Endothelial cell of umbilical vein (primary cell): Measurements from ENCODE around the gene ITSN1. TPM values are rescaled to one million over a fixed set of nuclear protein-coding genes. Genes with fewer than 3 reads are reported as not detected.

Source experiments
- BruUV-seq: library from RNA; stranded (reverse); fragments of 400-500 nt; replicated peaks from 2 replicates; lab custom pipeline; 2021; lab: Mats Ljungman, UMichigan
- CTCF ChIA-PET: fragments of 300-600, 350-600 bp; sonication (Branson Sonifier 250); formaldehyde crosslinking; loops from one replicate; lab custom pipeline; 2021; ENCODE audit warnings: antibody characterized with exemption, inconsistent platforms; lab: Charles Lee
- POLR2A ChIA-PET: fragments of 300-600, 350-600 bp; sonication (Branson Sonifier 250); formaldehyde crosslinking; loops from one replicate; lab custom pipeline; 2021; ENCODE audit warnings: antibody characterized with exemption, inconsistent platforms; lab: Charles Lee
- DNase-seq: peaks from one replicate; pipeline ENCODE4 v3.0.0-alpha.2; 2011; ENCODE audit warnings: low read depth, low spot score
- FAIRE-seq: peaks from 2 replicates; lab custom pipeline; 2011; peaks lifted over from hg19 to GRCh38; lab: Jason Lieb, UNC
- H2AFZ ChIP-seq: 2 replicates; pipeline ENCODE4 v1.6.0; 2012; ENCODE audit warnings: low read depth, low read length, control low read depth, inconsistent platforms
- H3K27ac ChIP-seq: 2 replicates; pipeline ENCODE4 v1.5.1; 2011; ENCODE audit warnings: low read depth, mild to moderate bottlenecking, control low read depth, low read length, moderate library complexity; ENCODE audit not compliant: insufficient read depth
- H3K27me3 ChIP-seq, 2 experiments: 2 replicates each; pipeline versions ENCODE4 v1.6.0 to v1.6.1; 2011; ENCODE audit warnings: low read length in 2 of 2, mixed read lengths in 1 of 2; ENCODE audit not compliant: control insufficient read depth in 2 of 2, insufficient read depth in 2 of 2
- H3K36me3 ChIP-seq, 2 experiments: 2 replicates in 1 of 2; 3 replicates in 1 of 2; pipeline ENCODE4 v1.5.1; 2011; ENCODE audit warnings: low read length in 2 of 2, mild to moderate bottlenecking in 1 of 2, moderate library complexity in 1 of 2; ENCODE audit not compliant: control insufficient read depth in 2 of 2, insufficient read depth in 2 of 2; ENCODE audit errors: extremely low read depth in 1 of 2
- H3K4me1 ChIP-seq: 3 replicates; pipeline ENCODE4 v1.5.1; 2011; ENCODE audit warnings: mild to moderate bottlenecking, low read length; ENCODE audit not compliant: control insufficient read depth, insufficient read depth; ENCODE audit errors: extremely low read depth
- H3K4me2 ChIP-seq: 2 replicates; pipeline ENCODE4 v1.6.1; 2011; ENCODE audit warnings: low read length, control low read depth, mixed read lengths; ENCODE audit not compliant: insufficient read depth
- H3K4me3 ChIP-seq, 3 experiments: fragments of 200-600 bp in 1 of 3; sonication (generic), shearing (Covaris generic) in 1 of 3; replicated peaks in 1 of 3; 2 replicates each; pipeline ENCODE4 v1.5.1; 2011 to 2016; ENCODE audit warnings: control low read depth in 3 of 3, low read length in 3 of 3, mild to moderate bottlenecking in 2 of 3, inconsistent platforms in 1 of 3, low read depth in 1 of 3, moderate library complexity in 1 of 3; ENCODE audit not compliant: insufficient read depth in 1 of 3
- H3K79me2 ChIP-seq: 2 replicates; pipeline ENCODE4 v1.6.0; 2012; ENCODE audit warnings: low read length, inconsistent platforms; ENCODE audit not compliant: control insufficient read depth, insufficient read depth
- H3K9ac ChIP-seq: replicated peaks from 2 replicates; pipeline ENCODE3; 2011; ENCODE audit warnings: low read length, control low read depth; ENCODE audit not compliant: insufficient read depth; ENCODE audit errors: extremely low read depth
- H3K9me1 ChIP-seq: replicated peaks from 3 replicates; pipeline ENCODE4 v1.6.0; 2011; ENCODE audit warnings: mild to moderate bottlenecking, low read length; ENCODE audit not compliant: control insufficient read depth, insufficient read depth; ENCODE audit errors: extremely low read depth
- H3K9me3 ChIP-seq: replicated peaks from 2 replicates; pipeline ENCODE4 v1.5.1; 2012; ENCODE audit warnings: low read length, inconsistent platforms; ENCODE audit not compliant: control insufficient read depth, insufficient read depth
- H4K20me1 ChIP-seq: replicated peaks from 2 replicates; pipeline ENCODE3; 2011; ENCODE audit warnings: mild to moderate bottlenecking, low read length; ENCODE audit not compliant: control insufficient read depth, insufficient read depth; ENCODE audit errors: extremely low read depth
- EZH2 ChIP-seq: IDR thresholded peaks from 2 replicates; pipeline ENCODE4 v1.6.1; 2012; ENCODE audit warnings: borderline replicate concordance, low read depth, mild to moderate bottlenecking, moderate library complexity, low read length, inconsistent platforms; ENCODE audit not compliant: severe bottlenecking
- FOS ChIP-seq: IDR thresholded peaks from 2 replicates; pipeline ENCODE4 v1.6.1; 2011; ENCODE audit warnings: mild to moderate bottlenecking, low read length, moderate library complexity, borderline replicate concordance; ENCODE audit not compliant: insufficient read depth
- GATA2 ChIP-seq: IDR thresholded peaks from 2 replicates; pipeline ENCODE4 v1.7.0; 2011; ENCODE audit warnings: low read depth, mild to moderate bottlenecking, moderate library complexity, mixed read lengths, low read length; ENCODE audit not compliant: insufficient read length, insufficient read depth
- JUN ChIP-seq: IDR thresholded peaks from 2 replicates; pipeline ENCODE4 v1.6.1; 2011; ENCODE audit warnings: borderline replicate concordance, low read depth; ENCODE audit not compliant: insufficient read length, insufficient read depth
- MYC ChIP-seq: IDR thresholded peaks from one replicate; pipeline ENCODE4 v1.6.1; 2011; ENCODE audit warnings: mild to moderate bottlenecking, low read depth, low read length
- POLR2A ChIP-seq: IDR thresholded peaks from 2 replicates; pipeline ENCODE4 v1.6.1; 2012; ENCODE audit warnings: low read depth, mild to moderate bottlenecking, control low read depth, low read length
- POLR2AphosphoS5 ChIP-seq: IDR thresholded peaks from 2 replicates; pipeline ENCODE4 v1.6.1; 2012; ENCODE audit warnings: low read depth, mild to moderate bottlenecking, control low read depth, low read length, moderate library complexity; ENCODE audit not compliant: insufficient read depth
- dilution Hi-C: fragments of 300-500 bp; cut with MboI; formaldehyde crosslinking; loops from one replicate; pipeline ENCODE4 v1.15.0; 2019; ENCODE audit warnings: low sequenced_read_pairs; ENCODE audit not compliant: extremely low pct_ligation_motif_present
- intact Hi-C: fragments of 100-400 bp; cut with micrococcal nuclease; formaldehyde crosslinking; loops from one replicate; pipeline ENCODE4 v1.10.0; 2022
- polyA plus RNA-seq, 4 experiments: library from polyadenylated mRNA; depleted of rRNA in 3 of 4; stranded (reverse) in 3 of 4; unstranded in 1 of 4; fragments of >200 nt; gene quantifications; 2 replicates each; pipeline versions ENCODE4 v1.2.1 to v1.2.3, GENCODE V29; 2011 to 2012; ENCODE audit warnings: missing spikeins in 1 of 4
- total RNA-seq: library from RNA; stranded (reverse); gene quantifications from 2 replicates; pipeline ENCODE4 v1.2.3, GENCODE V29; 2021
- TF ChIP-seq, protein P1 (sequence below), 2 donors: IDR thresholded peaks; 1 replicate in 1 of 2; 2 replicates in 1 of 2; pipeline ENCODE4 v1.5.1; 2011; ENCODE audit warnings: low read length in 2 of 2, mild to moderate bottlenecking in 2 of 2, moderate library complexity in 2 of 2, control low read depth in 1 of 2, inconsistent platforms in 1 of 2, low read depth in 1 of 2; ENCODE audit not compliant: insufficient read depth in 1 of 2; ENCODE audit errors: extremely low read depth in 1 of 2
- TF ChIP-seq, protein P2 (sequence below): IDR thresholded peaks from 2 replicates; pipeline ENCODE4 v1.6.1; 2011; ENCODE audit not compliant: insufficient read depth, insufficient read length

The ITSN1 gene
- total and polyA plus RNA-seq, 2 donors (not counting 3 experiments of a cell fraction or from before 2014, with no cell fraction given), result 72.2 to 86.8 TPM

DNA sequence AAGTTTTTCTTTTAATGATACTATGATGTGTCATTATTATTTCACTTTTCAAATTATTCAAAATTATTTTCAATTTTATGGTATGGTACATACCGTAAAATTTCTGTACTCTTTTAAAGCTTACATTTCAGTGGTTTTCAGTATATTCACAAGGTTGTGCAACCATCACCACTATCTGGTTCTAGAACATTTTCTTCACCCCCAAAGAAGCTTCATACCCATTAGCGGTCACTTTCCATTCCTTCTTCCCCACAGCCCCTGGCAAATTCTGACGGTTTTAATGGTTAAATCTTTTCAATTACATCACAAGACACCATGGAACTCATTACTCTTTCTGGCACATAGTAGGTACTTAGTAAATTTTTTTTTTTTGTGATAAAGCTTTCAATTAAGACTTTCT is 296.1 kb downstream of the ITSN1 start:
- POLR2A ChIA-PET, result no interaction called here
- no peak overlapping the region for H3K4me3 ChIP-seq
- dilution Hi-C loops, result no loop called here

More for the DNA sequence above, 296.1 kb downstream of the ITSN1 start:
- Histone ChIP-seq H2AFZ (no peak overlapping the region), H4K20me1 (no peaks in the 10 kb centered on the region), H3K79me2 (no peaks in the 10 kb centered on the region), H3K9ac (no peak overlapping the region), H3K27ac (no peak overlapping the region), H3K36me3 (no peaks in the 10 kb centered on the region), H3K9me1 (no peaks in the 10 kb centered on the region), H3K9me3 (no peaks in the 10 kb centered on the region), H3K4me1 (no peaks in the 10 kb centered on the region), H3K27me3 (no peaks in the 10 kb centered on the region), H3K4me2 (no peak overlapping the region)
- intact Hi-C loops, result no loop called here
- no peak for TF ChIP-seq POLR2AphosphoS5
- TF ChIP-seq, protein P1, sequence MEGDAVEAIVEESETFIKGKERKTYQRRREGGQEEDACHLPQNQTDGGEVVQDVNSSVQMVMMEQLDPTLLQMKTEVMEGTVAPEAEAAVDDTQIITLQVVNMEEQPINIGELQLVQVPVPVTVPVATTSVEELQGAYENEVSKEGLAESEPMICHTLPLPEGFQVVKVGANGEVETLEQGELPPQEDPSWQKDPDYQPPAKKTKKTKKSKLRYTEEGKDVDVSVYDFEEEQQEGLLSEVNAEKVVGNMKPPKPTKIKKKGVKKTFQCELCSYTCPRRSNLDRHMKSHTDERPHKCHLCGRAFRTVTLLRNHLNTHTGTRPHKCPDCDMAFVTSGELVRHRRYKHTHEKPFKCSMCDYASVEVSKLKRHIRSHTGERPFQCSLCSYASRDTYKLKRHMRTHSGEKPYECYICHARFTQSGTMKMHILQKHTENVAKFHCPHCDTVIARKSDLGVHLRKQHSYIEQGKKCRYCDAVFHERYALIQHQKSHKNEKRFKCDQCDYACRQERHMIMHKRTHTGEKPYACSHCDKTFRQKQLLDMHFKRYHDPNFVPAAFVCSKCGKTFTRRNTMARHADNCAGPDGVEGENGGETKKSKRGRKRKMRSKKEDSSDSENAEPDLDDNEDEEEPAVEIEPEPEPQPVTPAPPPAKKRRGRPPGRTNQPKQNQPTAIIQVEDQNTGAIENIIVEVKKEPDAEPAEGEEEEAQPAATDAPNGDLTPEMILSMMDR (IDR thresholded peaks at IDR 0.05; ENCODE audit: extremely low read depth in 1 of 2, insufficient read depth in 1 of 2, low read depth in 1 of 2, low read length in 2 of 2), result no peak
- TF ChIP-seq GATA2, result no peak
- no peak for TF ChIP-seq EZH2
- no peak for TF ChIP-seq POLR2A
- no peak for TF ChIP-seq MYC
- TF ChIP-seq, protein P2, sequence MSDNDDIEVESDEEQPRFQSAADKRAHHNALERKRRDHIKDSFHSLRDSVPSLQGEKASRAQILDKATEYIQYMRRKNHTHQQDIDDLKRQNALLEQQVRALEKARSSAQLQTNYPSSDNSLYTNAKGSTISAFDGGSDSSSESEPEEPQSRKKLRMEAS, result no peak
- no peak for TF ChIP-seq JUN
- no peak for TF ChIP-seq FOS
- DNase-seq (no peak), FAIRE-seq (no peak)
- no TSS peak for BruUV-seq
- CTCF ChIA-PET, result interaction anchor here (0.8 to 2.2 kb wide), 5 partner anchors 10 to 410 kb away, joined by 3 to 12 read pairs (median 4); no protein-coding TSS in a partner anchor
